ENCODE measurements around the gene COL18A1. TPM values are rescaled to one million over a fixed set of nuclear protein-coding genes. Genes with fewer than 3 reads are reported as not detected.

Gene COL18A1
- total RNA-seq, 4 donors from 2014 or later = 64.7 to 110 (median 98.9) TPM

DNA sequence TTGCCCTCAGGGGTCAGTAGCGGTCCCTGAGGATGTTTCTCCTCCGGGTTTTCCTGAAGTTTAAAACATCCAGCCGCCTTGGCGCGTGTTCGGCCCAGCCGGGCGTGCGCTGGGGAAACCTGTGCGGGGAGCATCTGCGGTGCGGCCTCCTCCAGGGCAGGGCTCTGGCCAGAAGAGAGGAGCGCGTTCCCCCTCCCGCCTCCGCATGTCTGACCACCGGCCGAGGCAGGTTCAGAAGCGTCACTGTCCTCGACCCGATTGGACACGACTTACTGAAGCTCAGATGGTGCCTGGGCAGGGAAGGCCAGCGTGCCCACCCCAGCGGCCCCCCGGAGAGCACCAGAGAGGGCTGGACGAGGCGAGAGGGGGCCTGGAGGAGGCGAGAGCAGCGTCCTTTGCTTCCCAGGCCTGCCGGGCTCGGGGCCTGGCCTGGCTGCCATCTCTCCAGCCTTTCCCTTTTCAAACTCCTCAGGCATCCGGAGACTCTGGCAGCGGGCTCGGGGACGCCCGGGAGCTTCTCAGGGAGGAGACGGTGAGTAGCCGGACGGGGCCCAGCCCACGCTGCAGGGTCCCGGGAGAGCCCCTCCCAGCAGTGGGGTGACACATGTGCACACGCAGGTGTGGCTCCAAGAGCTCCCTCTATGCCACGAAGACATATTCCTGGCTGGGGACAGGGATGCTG is 70.2 kb downstream of the COL18A1 start:
- no peak for ATAC-seq (ENCODE audit: low FRiP score)
- no peak for TF ChIP-seq CTCF (IDR thresholded peaks at IDR 0.05)
- no peak for DNase-seq (ENCODE audit: low spot score)

GRCh38 chr21:45475797-45476570 is 71.0 kb downstream of the COL18A1 start:
- no peak for DNase-seq (ENCODE audit: low spot score)
- no peak for TF ChIP-seq CTCF (IDR thresholded peaks at IDR 0.05)
- no peak for ATAC-seq (ENCODE audit: low FRiP score)

DNA sequence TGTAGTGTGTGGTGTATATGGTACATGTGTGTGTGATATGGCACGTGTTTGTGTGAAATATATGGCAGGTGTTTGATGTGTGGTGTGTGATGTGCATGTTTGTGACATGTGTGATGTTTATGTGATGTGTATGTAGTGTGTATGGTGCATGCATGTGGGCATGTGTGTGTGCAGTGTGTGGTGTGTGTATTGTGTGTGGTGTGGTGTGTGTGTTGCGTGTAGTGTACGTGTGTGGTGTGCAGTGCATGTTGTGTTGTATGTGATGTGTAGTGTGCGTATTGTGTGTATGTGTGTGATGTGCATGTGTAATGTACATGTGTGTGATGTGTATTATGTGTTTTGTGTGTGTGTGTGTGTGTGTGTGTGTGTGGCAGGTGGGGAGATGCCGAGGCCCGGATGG is 71.6 kb downstream of the COL18A1 start:
- ATAC-seq (ENCODE audit: low FRiP score) (no peak), DNase-seq (ENCODE audit: low spot score) (no peak)
- no peak for TF ChIP-seq CTCF (IDR thresholded peaks at IDR 0.05)

- no peak for TF ChIP-seq CTCF (IDR thresholded peaks at IDR 0.05)
- peak; percentile 1 for ATAC-seq (ENCODE audit: low FRiP score)
- no peak for DNase-seq (ENCODE audit: low spot score)
Observed at GRCh38 chr21:45477176-45478114, 72.5 kb downstream of the COL18A1 start.

DNA sequence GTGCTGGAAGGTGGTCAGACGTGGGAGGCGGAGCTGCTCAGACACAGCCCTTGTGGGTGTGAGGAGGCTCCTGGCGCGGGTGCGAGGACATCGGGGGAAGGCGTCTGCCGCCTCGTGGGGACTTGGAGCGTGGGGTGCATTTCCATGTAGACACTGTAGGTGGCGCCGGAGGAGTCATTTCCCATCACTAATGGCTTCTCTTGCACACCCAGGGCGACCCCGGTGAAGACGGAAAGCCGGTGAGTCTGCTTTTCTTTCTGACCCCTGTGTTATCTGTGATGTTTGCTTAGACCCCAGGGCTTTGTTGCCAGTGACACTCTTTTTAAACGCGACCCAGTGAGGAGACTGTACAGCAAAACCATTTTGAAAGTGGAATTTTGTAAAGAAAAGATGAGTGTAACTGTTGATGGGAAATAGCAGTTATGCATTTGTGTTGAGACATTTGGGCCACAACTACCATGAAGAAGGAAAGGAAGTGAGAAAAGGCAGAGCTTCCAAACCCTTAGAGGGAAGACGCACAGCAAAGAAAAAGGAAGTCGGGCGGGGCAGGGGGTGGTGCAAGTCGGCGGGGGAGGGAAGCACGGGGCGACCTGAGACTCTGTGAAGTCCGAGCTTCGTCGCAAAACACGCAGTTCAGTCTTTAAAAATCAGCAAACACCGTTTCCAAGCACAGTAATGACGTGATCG is 73.3 kb downstream of the COL18A1 start:
- TF ChIP-seq CTCF (IDR thresholded peaks at IDR 0.05) = peak in 2 of 3 donors; percentile 35 to 50
- ATAC-seq (ENCODE audit: low FRiP score) (peak; percentile 34), DNase-seq (ENCODE audit: low spot score) (no peak)
